Cerebellar nuclear complex (tissue), 1 donor: ENCODE data around the gene HTATSF1.

Source experiments
- DNase-seq, 2 experiments: peaks; one replicate each; lab custom pipeline; 2025; lab: John Stamatoyannopoulos, UW

The HTATSF1 gene, protein sequence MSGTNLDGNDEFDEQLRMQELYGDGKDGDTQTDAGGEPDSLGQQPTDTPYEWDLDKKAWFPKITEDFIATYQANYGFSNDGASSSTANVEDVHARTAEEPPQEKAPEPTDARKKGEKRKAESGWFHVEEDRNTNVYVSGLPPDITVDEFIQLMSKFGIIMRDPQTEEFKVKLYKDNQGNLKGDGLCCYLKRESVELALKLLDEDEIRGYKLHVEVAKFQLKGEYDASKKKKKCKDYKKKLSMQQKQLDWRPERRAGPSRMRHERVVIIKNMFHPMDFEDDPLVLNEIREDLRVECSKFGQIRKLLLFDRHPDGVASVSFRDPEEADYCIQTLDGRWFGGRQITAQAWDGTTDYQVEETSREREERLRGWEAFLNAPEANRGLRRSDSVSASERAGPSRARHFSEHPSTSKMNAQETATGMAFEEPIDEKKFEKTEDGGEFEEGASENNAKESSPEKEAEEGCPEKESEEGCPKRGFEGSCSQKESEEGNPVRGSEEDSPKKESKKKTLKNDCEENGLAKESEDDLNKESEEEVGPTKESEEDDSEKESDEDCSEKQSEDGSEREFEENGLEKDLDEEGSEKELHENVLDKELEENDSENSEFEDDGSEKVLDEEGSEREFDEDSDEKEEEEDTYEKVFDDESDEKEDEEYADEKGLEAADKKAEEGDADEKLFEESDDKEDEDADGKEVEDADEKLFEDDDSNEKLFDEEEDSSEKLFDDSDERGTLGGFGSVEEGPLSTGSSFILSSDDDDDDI

DNA sequence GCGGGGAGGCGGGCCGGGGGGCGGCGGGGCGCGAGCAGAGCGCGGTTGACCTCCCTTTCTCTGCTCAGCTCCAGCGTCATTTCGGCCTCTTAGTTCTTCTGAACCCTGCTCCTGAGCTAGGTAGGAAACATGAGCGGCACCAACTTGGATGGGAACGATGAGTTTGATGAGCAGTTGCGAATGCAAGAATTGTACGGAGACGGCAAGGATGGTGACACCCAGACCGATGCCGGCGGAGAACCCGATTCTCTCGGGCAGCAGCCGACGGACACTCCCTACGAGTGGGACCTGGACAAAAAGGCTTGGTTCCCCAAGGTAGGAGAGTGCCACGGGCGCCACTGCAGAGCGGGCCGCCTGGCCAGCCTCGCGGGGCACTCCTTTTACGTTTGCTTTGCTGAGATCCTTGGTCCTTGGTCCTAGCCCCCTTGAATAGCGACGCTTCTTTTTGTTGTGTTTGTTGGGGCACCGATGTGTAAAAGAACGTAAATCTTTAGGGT, at the start of gene HTATSF1:
Gene HTATSF1, plus strand, starts transcription at position 37 of the 497 bp plus-strand sequence. Its CDS starts 93 bp downstream, at position 130.
- peak in 1 of 2 experiments; percentile 21 for DNase-seq

- no peak for DNase-seq
These were observed 49.4 kb upstream of the HTATSF1 start for GRCh38 chrX:136447968-136448367.

DNA sequence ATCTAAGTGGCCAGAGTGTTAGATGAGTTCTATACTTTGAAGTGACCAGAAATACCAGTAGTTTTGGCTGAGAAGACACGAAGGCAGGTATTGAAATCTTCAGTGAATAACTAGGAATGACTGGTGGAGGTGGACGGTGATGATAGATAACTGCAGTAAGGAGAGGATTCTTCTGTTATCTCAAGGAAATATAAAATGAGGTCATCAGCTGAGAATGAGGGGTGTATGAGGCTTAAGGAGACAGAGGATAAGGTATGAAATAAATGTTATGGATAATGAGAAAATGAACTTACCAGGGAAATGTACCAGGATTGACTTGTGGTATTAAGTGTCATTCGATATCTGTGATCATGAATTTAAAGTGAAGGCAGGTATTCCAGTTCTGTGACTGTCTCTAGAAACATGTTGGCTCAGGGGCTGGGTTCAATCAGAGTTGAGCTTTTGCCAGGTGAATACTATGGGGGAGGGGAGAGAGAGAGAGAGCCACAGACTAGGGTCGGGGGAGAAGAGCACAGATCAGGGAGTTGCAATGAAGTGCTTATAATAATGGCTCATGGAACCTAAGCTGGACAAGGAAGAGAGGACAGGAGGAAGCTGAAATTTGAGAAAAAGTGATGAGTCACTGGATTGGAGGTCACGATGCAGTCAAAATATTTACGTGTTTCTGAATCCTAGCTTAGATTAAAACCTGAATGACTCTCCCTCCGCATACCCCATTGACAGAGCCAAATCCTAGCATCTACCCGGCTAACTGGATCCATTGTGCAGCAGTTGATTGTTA, 47.2 kb upstream of the HTATSF1 start:
- DNase-seq: no peak

- no peak for DNase-seq
These were observed 44.8 kb upstream of the HTATSF1 start for GRCh38 chrX:136452614-136453013.

- DNase-seq: no peak
These were observed 44.3 kb upstream of the HTATSF1 start for GRCh38 chrX:136453114-136453513.

GRCh38 chrX:136453771-136454170, 43.6 kb upstream of the HTATSF1 start:
- no peak for DNase-seq

- no peak for DNase-seq
These were observed 41.3 kb upstream of the HTATSF1 start for GRCh38 chrX:136456133-136456532.

DNA sequence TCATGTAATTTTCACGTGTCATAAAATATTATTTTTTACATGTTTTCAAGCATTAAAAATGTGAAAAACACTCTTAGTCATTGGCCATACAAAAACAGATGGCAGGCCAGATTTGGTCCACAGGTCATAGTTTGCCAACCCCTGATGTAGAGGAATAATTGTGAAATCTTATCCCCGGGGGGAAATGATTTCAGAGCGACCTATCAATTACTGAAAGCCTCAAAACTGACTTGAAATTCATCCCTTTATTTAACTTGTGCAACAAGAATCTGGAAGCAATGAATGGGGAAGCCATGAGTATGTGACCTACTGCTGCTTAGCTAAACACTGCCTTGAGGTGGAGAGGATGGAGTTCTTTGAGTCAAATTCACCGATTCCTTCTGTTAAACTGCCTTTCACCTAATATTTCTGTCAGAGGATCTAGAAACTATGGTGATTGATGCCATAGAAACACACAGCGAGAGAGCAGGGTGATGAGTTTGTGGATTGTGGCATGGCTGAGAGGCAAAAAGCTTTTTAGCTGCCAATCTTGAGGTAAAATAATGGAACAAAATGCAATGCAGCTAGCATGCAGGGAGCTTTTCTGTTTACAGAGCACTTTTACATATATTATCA, 40.0 kb upstream of the HTATSF1 start:
- DNase-seq: no peak

- no peak for DNase-seq
These were observed 32.8 kb upstream of the HTATSF1 start for GRCh38 chrX:136464589-136464988.

DNA sequence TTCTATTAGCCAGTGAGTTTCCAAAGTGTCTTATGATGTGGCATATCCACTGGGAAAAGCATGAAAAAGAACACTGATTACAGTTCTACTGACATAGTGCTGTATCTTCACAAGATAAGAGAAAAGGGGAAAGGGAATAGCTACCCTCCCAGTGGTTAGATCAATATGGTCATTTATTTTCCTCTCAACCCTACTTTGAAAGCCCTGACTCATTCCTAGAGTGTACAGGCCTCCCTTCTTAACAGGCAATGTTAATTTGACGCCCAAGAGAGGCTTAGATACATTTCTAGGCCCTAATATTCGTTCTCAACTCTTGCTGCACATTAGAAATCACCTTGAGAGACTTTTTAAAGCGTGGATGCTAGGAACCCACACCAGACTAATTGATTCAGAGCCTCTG, 30.1 kb upstream of the HTATSF1 start:
- DNase-seq: no peak

- DNase-seq: no peak
These were observed 28.8 kb upstream of the HTATSF1 start for GRCh38 chrX:136468391-136469103.

DNA sequence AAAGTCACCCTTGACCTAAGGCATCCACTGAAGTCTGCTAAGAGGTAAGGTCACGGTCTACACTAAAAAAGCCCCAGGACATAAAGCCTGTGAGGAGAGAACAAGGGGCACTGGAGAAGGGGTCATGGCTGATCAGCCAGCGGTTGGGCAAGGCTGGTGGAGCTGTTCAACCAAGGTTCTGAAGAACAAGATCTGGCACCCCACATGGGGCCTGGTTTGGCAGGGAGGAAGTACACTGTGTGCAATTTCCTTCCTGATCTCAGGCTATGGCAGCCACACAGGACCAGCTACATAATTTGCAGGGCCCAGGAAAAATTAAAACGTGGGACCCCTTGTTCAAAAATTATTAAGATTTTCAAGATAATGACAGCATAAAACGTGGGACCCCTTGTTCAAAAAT, 23.7 kb upstream of the HTATSF1 start:
- DNase-seq: no peak

- DNase-seq: no peak
These were observed 22.2 kb upstream of the HTATSF1 start for GRCh38 chrX:136475236-136475635.

DNA sequence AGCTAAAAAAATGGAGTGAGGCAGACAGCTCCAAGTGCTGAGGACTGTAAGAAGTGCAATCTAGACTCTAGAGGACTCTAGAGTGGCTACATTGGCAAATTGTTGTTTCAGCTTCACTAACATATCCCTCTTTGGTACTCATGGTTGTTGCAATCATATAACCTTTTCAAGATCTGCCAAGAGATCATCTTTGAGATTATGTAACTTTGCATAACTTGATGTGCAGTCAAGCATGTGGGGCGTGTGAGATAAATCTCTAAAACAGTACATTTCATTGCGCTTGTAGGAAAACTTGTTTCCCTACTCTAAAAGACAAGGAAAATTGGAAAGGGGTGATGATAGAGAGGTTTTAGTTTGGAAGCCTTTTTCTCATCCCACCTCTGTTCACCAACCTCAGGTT, 20.9 kb upstream of the HTATSF1 start:
- DNase-seq: no peak

DNA sequence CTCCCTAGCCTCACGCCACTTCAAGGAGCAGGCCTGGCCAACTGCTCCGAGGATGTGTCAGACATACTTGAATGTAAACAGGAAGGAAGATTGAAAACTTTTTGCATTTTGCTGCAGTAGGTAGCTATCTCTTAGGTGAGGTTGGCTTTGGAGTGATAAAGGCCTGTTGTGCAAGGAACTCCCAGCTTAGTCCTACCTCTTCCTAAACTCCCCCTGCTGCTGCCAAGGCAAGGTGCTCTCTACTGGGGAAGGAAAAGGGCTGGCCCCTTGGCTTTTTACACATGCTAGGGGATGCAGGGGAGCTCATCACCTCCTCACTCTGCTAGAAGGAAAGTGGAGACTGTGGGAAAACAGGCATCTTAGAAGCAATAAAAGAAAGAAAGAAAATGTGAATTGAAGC, 20.4 kb upstream of the HTATSF1 start:
- DNase-seq: no peak

DNA sequence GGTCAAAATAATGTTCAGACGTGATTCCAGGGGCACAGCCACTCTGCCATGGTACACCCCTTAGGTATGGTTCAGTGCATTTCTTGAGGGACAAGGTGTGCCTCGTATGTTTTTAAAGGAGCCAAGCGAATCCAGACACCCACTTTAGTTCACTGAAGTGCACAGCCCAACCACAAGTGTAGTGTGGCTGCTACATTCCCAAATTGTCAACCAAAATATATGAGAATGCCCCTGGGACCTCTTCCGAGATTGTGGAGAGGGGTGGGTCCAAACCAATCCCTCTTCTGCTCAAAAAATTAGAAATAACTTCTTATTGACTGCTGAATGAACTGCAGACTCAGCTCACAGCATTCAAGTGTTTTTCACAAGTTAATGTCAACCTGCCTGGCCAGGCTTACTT, 17.0 kb upstream of the HTATSF1 start:
- no peak for DNase-seq

DNA sequence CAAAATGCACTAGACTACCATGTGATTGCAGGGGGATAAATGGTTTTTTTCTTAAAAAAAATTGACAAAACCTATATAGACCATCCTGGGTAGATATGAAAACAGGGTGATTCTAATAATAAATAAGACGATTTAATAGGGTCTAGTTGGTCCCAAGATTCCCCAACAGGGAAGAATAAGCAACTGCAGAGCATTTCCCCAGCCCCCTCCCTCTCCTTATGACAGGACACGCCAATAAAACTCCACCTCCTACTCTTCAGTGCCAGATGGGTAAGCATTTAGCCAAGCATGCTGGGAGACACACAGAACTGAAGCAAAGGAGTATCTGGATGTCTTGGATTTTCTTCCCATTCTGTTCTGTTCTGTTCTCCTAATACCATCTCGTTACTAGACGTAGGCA, 9.7 kb upstream of the HTATSF1 start, which contains the start of gene BRS3:
Gene BRS3, plus strand, starts transcription at position 301 of the 400 bp plus-strand sequence. CDS start 168 bp downstream, outside the sequence.
- no peak for DNase-seq

GRCh38 chrX:136488706-136489105, 8.7 kb upstream of the HTATSF1 start:
- no peak for DNase-seq

DNA sequence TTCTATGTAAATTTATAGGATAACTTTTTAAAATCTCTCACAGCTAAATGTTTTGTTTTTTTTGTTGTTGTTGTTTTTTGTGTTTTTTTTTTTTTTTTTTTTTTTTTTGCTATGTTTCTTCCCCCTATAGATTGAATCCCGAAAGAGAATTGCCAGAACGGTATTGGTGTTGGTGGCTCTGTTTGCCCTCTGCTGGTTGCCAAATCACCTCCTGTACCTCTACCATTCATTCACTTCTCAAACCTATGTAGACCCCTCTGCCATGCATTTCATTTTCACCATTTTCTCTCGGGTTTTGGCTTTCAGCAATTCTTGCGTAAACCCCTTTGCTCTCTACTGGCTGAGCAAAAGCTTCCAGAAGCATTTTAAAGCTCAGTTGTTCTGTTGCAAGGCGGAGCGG, 5.6 kb upstream of the HTATSF1 start:
- no peak for DNase-seq

DNA sequence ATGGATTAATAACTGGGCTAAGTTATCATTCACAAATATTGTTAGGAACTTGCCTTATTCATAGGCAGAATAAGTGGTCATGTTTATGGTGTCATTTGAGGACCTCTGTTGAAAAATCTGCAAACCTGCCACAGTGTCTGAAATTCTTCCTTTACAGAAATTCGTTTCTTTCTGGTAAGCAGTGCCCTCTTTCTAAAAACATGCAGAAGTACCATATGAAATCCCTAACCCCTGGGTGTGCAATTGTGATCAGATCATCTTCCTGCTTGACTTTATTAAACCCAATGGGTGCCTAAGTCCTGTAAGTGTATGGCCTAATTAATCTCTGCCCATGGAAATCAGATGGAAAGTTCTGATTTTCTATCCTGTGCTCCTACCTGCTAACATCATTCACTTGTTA, 4.4 kb upstream of the HTATSF1 start:
- no peak for DNase-seq

DNA sequence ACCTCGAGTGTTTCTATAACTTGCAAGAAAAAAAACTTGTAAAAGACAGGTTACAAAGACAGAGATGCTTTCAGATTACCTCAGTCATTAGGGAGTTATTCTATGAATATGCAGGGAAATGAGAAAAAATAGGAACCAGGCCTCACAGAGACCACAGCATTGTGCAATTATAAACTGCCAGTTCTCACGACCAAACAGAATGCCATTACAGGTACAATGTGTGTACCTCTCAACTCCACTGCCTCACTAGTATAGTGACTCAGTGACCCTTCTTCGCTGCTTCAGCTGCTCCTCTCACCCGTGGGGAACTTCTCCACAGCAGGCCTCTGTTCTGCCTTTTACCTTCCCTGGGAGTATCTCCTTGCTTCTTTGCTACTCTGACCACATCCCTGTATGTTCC, 2.3 kb upstream of the HTATSF1 start:
- DNase-seq: no peak
